Neuronal stem cell (in vitro differentiated cells): ENCODE data around the gene WFIKKN1.

ENCODE experiments used
- DNase-seq: peaks from one replicate; pipeline ENCODE4 v3.0.0-alpha.2; 2013; ENCODE audit warnings: low spot score
- H2AFZ ChIP-seq: one replicate; pipeline ENCODE4 v1.6.1; 2013; ENCODE audit warnings: mild to moderate bottlenecking, low read length, inconsistent platforms
- H2AK5ac ChIP-seq: 2 replicates; pipeline ENCODE4 v1.6.1; 2013; ENCODE audit warnings: low read depth, mild to moderate bottlenecking, inconsistent platforms, low read length, moderate library complexity, mixed read lengths
- H2BK120ac ChIP-seq: 2 replicates; pipeline ENCODE4 v1.6.1; 2013; ENCODE audit warnings: low read depth, mild to moderate bottlenecking, inconsistent platforms, low read length, moderate library complexity, mixed read lengths
- H2BK12ac ChIP-seq: one replicate; pipeline ENCODE4 v1.6.1; 2013; ENCODE audit warnings: low read length, inconsistent platforms
- H2BK15ac ChIP-seq: 2 replicates; pipeline ENCODE4 v1.6.1; 2013; ENCODE audit warnings: mild to moderate bottlenecking, low read length, inconsistent platforms, mixed read lengths
- H2BK5ac ChIP-seq: one replicate; pipeline ENCODE4 v1.6.1; 2013; ENCODE audit warnings: inconsistent platforms, mild to moderate bottlenecking, low read length, moderate library complexity
- H3K14ac ChIP-seq: one replicate; pipeline ENCODE4 v1.6.1; 2013; ENCODE audit warnings: low read length, inconsistent platforms
- H3K18ac ChIP-seq: 2 replicates; pipeline ENCODE4 v1.6.1; 2013; ENCODE audit warnings: low read length, inconsistent platforms
- H3K23ac ChIP-seq: 2 replicates; pipeline ENCODE4 v1.6.1; 2013; ENCODE audit warnings: low read depth, mild to moderate bottlenecking, mixed read lengths, low read length, inconsistent platforms; ENCODE audit not compliant: poor library complexity
- H3K27ac ChIP-seq: replicated peaks from 3 replicates; pipeline ENCODE4 v1.5.1; 2013; ENCODE audit warnings: low read length, inconsistent platforms
- H3K27me3 ChIP-seq, 3 experiments: 2 replicates each; pipeline ENCODE4 v1.6.1; 2013; ENCODE audit warnings: low read length in 3 of 3, mild to moderate bottlenecking in 2 of 3, inconsistent platforms in 1 of 3, low read depth in 1 of 3, mixed read lengths in 1 of 3, moderate library complexity in 1 of 3; ENCODE audit not compliant: control insufficient read depth in 3 of 3, insufficient read depth in 3 of 3
- H3K36me3 ChIP-seq, 2 donors: replicated peaks in 1 of 2; 2 replicates each; pipeline ENCODE4 v1.6.1; 2013; ENCODE audit warnings: low read length in 2 of 2; ENCODE audit not compliant: control insufficient read depth in 2 of 2, insufficient read depth in 2 of 2
- H3K4ac ChIP-seq: 2 replicates; pipeline ENCODE4 v1.6.1; 2013; ENCODE audit warnings: inconsistent platforms, mild to moderate bottlenecking, low read length, moderate library complexity
- H3K4me1 ChIP-seq, 2 donors: 1 replicate in 1 of 2; 2 replicates in 1 of 2; pipeline ENCODE4 v1.6.1; 2013; ENCODE audit warnings: low read length in 2 of 2, low read depth in 1 of 2; ENCODE audit not compliant: control insufficient read depth in 2 of 2, insufficient read depth in 1 of 2
- H3K4me2 ChIP-seq: one replicate; pipeline ENCODE4 v1.6.1; 2013; ENCODE audit warnings: mild to moderate bottlenecking, low read length, inconsistent platforms; ENCODE audit not compliant: insufficient read depth, poor library complexity, severe bottlenecking
- H3K4me3 ChIP-seq, 2 donors: 2 replicates each; pipeline ENCODE4 v1.5.1; 2013; ENCODE audit warnings: low read length in 2 of 2, mild to moderate bottlenecking in 2 of 2, inconsistent platforms in 1 of 2, moderate library complexity in 1 of 2
- H3K79me1 ChIP-seq: one replicate; pipeline ENCODE4 v1.6.1; 2013; ENCODE audit warnings: low read depth, mild to moderate bottlenecking, inconsistent platforms, low read length, moderate library complexity
- H3K9ac ChIP-seq: one replicate; pipeline ENCODE4 v1.6.1; 2013; ENCODE audit warnings: mild to moderate bottlenecking, low read depth, low read length, inconsistent platforms; ENCODE audit not compliant: poor library complexity
- H3K9me3 ChIP-seq, 2 donors: replicated peaks in 1 of 2; 2 replicates each; pipeline versions ENCODE3 to v1.6.1; 2013; ENCODE audit warnings: low read length in 2 of 2, mild to moderate bottlenecking in 2 of 2, inconsistent platforms in 1 of 2, low read depth in 1 of 2, mixed read lengths in 1 of 2, moderate library complexity in 1 of 2; ENCODE audit not compliant: control insufficient read depth in 2 of 2, insufficient read depth in 1 of 2
- H4K8ac ChIP-seq: one replicate; pipeline ENCODE4 v1.6.1; 2013; ENCODE audit warnings: low read depth, mild to moderate bottlenecking, inconsistent platforms, low read length, moderate library complexity
- H4K91ac ChIP-seq: one replicate; pipeline ENCODE4 v1.6.1; 2013; ENCODE audit warnings: low read length, low read depth, mild to moderate bottlenecking, inconsistent platforms; ENCODE audit not compliant: poor library complexity
- WGBS, 2 donors: extraction: QIAGEN DNeasy Blood & Tissue Kit; methylation state at CpG; one replicate each; pipeline ENCODE4 v1.1.7; 2013; ENCODE audit warnings: missing lambda C conversion rate in 2 of 2, mixed read lengths in 1 of 2; ENCODE audit not compliant: insufficient read length in 2 of 2, insufficient replicate concordance in 1 of 2; ENCODE audit errors: extremely low coverage in 2 of 2; 5-methylcytosine and 5-hydroxymethylcytosine counted together

The WFIKKN1 gene

GRCh38 chr16:659618-660017 lies 28.8 kb downstream of the WFIKKN1 start:
- Histone ChIP-seq H3K79me1 (peaks cover 13% of the 10 kb centered on the region), H2BK5ac (peak overlapping the region; percentile 88), H2BK15ac (no peak overlapping the region), H2AFZ (no peak overlapping the region), H2BK12ac (peak overlapping the region; percentile 30), H3K27me3 (no peaks in the 10 kb centered on the region), H4K8ac (no peak overlapping the region), H3K14ac (no peak overlapping the region), H3K4me1 (peaks cover 3 to 6% of the 10 kb centered on the region in 2 donors), H3K18ac (no peak overlapping the region), H3K9ac (peak overlapping the region; percentile 30), H3K4me3 (peak overlapping the region in 1 of 2 donors; percentile 52), H3K27ac (no peak overlapping the region), H3K9me3 (no peaks in the 10 kb centered on the region), H2AK5ac (peak overlapping the region; percentile 74), H3K4me2 (no peak overlapping the region), H4K91ac (no peak overlapping the region), H3K23ac (peak overlapping the region; percentile 80), H3K36me3 (peaks cover 14 to 68% of the 10 kb centered on the region in 2 donors), H3K4ac (no peak overlapping the region), H2BK120ac (no peak overlapping the region)
- no CpG with 5 or more reads among the region's 20 CpGs for WGBS, 2 donors
- DNase-seq: no peak

DNA sequence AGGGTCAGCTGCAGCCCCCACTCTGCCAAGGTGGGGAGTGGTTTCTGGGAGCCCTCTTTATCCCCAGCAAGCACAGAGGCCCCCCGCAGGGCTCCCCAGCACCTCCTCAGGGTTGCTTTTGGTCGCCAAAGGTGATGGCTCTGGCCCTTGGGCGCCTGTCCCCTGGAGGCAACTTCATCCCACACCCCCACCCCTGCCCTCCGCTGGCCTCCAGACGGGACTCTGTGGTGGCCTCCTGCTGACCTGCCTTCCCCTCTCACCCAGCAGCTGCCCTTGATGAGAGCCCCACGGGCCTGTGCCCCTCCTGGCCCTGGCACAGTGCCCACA lies 29.3 kb downstream of the WFIKKN1 start:
- Histone ChIP-seq H2BK120ac (no peak overlapping the region), H3K4me2 (no peak overlapping the region), H4K8ac (peak overlapping the region; percentile 92), H3K23ac (peak overlapping the region; percentile 85), H3K4me3 (peak overlapping the region in 1 of 2 donors; percentile 58), H3K9me3 (no peaks in the 10 kb centered on the region), H3K18ac (peak overlapping the region; percentile 92), H2AFZ (no peak overlapping the region), H2BK15ac (peak overlapping the region; percentile 46), H2BK5ac (peak overlapping the region; percentile 88), H2BK12ac (no peak overlapping the region), H2AK5ac (peak overlapping the region; percentile 97), H4K91ac (no peak overlapping the region), H3K27me3 (no peaks in the 10 kb centered on the region), H3K4ac (no peak overlapping the region), H3K14ac (peak overlapping the region; percentile 5), H3K79me1 (peaks cover 13% of the 10 kb centered on the region), H3K9ac (peak overlapping the region; percentile 86), H3K36me3 (peaks cover 14 to 67% of the 10 kb centered on the region in 2 donors), H3K27ac (peak overlapping the region; percentile 35), H3K4me1 (peaks cover 3 to 6% of the 10 kb centered on the region in 2 donors)
- no CpG with 5 or more reads among the region's 6 CpGs for WGBS, 2 donors
- DNase-seq: no peak

- Histone ChIP-seq H3K14ac (peak overlapping the region; percentile 89), H3K9me3 (no peaks in the 10 kb centered on the region), H2BK120ac (no peak overlapping the region), H3K27ac (peak overlapping the region; percentile 49), H3K4ac (no peak overlapping the region), H2BK12ac (peak overlapping the region; percentile 90), H3K79me1 (peaks cover 13% of the 10 kb centered on the region), H3K4me2 (peak overlapping the region; percentile 25), H3K23ac (peak overlapping the region; percentile 93), H3K36me3 (peaks cover 11 to 62% of the 10 kb centered on the region in 2 donors), H4K8ac (peak overlapping the region; percentile 92), H3K4me3 (peak overlapping the region in 1 of 2 donors; percentile 58), H3K18ac (peak overlapping the region; percentile 95), H2AFZ (no peak overlapping the region), H4K91ac (no peak overlapping the region), H2BK5ac (peak overlapping the region; percentile 88), H2BK15ac (peak overlapping the region; percentile 96), H3K9ac (peak overlapping the region; percentile 86), H3K4me1 (peaks cover 3 to 6% of the 10 kb centered on the region in 2 donors), H3K27me3 (no peaks in the 10 kb centered on the region), H2AK5ac (peak overlapping the region; percentile 99)
- WGBS, 2 donors: no CpG with 5 or more reads among the region's 43 CpGs
- DNase-seq: peak; percentile 86
These were observed 29.8 kb downstream of the WFIKKN1 start for GRCh38 chr16:660459-661183.

GRCh38 chr16:661184-661821 lies 30.5 kb downstream of the WFIKKN1 start:
- Histone ChIP-seq H2BK5ac (peak overlapping the region; percentile 82), H3K27ac (peak overlapping the region; percentile 49), H3K79me1 (peaks cover 15% of the 10 kb centered on the region), H3K23ac (peak overlapping the region; percentile 93), H2BK120ac (no peak overlapping the region), H3K4me2 (peak overlapping the region; percentile 25), H3K4me1 (peaks cover 3 to 6% of the 10 kb centered on the region in 2 donors), H3K14ac (peak overlapping the region; percentile 89), H2AK5ac (peak overlapping the region; percentile 99), H4K8ac (peak overlapping the region; percentile 65), H3K9ac (peak overlapping the region; percentile 84), H3K18ac (peak overlapping the region; percentile 95), H2AFZ (no peak overlapping the region), H3K36me3 (peaks cover 11 to 55% of the 10 kb centered on the region in 2 donors), H4K91ac (peak overlapping the region; percentile 43), H3K4me3 (no peak overlapping the region), H2BK12ac (peak overlapping the region; percentile 88), H3K9me3 (no peaks in the 10 kb centered on the region), H2BK15ac (peak overlapping the region; percentile 96), H3K27me3 (no peaks in the 10 kb centered on the region), H3K4ac (peak overlapping the region; percentile 93)
- DNase-seq: no peak
- WGBS, 2 donors: no CpG with 5 or more reads among the region's 35 CpGs
